Stimulated activated CD8-positive, alpha-beta memory T cell treated with anti-CD3 and anti-CD28 coated beads, Interleukin-7, amount 100 ng/mL, for 24 hours (primary cell): Measurements from ENCODE around the gene F7.
"Not testable (repeated sequence)": the region's sequence is repeated elsewhere in the genome, so short reads cannot be mapped to it uniquely, and the experiment has no call there.

Experiments
- DNase-seq: peaks from one replicate; pipeline ENCODE4 v3.0.0-alpha.2; 2020; ENCODE audit warnings: low read depth

F7 gene

GRCh38 chr13:113105032-113105920 lies at the start of gene F7:
Gene F7 (plus strand): TSS chr13:113105791. CDS start chr13:113105842, 51 bp downstream.
- no peak for DNase-seq

- no peak for DNase-seq
These were observed 48.5 kb upstream of the F7 start for GRCh38 chr13:113057084-113057483.

- not testable (repeated sequence) for DNase-seq
These were observed 48.0 kb upstream of the F7 start for GRCh38 chr13:113057559-113057958.

GRCh38 chr13:113058129-113058987 lies 47.2 kb upstream of the F7 start:
- DNase-seq, result no peak

- no peak for DNase-seq
These were observed 46.4 kb upstream of the F7 start for GRCh38 chr13:113058988-113059850.

- no peak for DNase-seq
These were observed 45.7 kb upstream of the F7 start for GRCh38 chr13:113059891-113060290.

- DNase-seq, result no peak
These were observed 44.9 kb upstream of the F7 start for GRCh38 chr13:113060557-113061270.

GRCh38 chr13:113061271-113061625 lies 44.3 kb upstream of the F7 start:
- DNase-seq, result no peak

GRCh38 chr13:113061796-113062425 lies 43.7 kb upstream of the F7 start:
- DNase-seq, result no peak

- DNase-seq, result no peak
These were observed 42.9 kb upstream of the F7 start for GRCh38 chr13:113062691-113063090.

- DNase-seq, result no peak
These were observed 42.5 kb upstream of the F7 start for GRCh38 chr13:113063091-113063491.

- DNase-seq, result no peak
These were observed 41.5 kb upstream of the F7 start for GRCh38 chr13:113064000-113064533.

GRCh38 chr13:113064534-113065405 lies 40.8 kb upstream of the F7 start:
- no peak for DNase-seq

- no peak for DNase-seq
These were observed 40.0 kb upstream of the F7 start for GRCh38 chr13:113065406-113066141.

GRCh38 chr13:113066142-113066455 lies 39.5 kb upstream of the F7 start:
- no peak for DNase-seq

GRCh38 chr13:113066746-113067145 lies 38.8 kb upstream of the F7 start:
- DNase-seq, result no peak

GRCh38 chr13:113069861-113070805 lies 35.5 kb upstream of the F7 start:
- DNase-seq, result no peak

- no peak for DNase-seq
These were observed 34.7 kb upstream of the F7 start for GRCh38 chr13:113070855-113071254.
